GM19025 (cell line): ENCODE results near the gene SDF4.
"Not testable (repeated sequence)": the region's sequence is repeated elsewhere in the genome, so short reads cannot be mapped to it uniquely, and the experiment has no call there.

Source experiments
- ATAC-seq: cut with Tn5 transposase; IDR thresholded peaks from one replicate; pipeline ENCODE4 v1.9.1; 2021; ENCODE audit warnings: mild to moderate bottlenecking, low read depth, moderate library complexity; ENCODE audit not compliant: unreplicated experiment

SDF4 gene

GRCh38 chr1:1203561-1204424, 28.0 kb downstream of the SDF4 start:
- ATAC-seq: no peak

- ATAC-seq: no peak
Measured at GRCh38 chr1:1202831-1203560, 28.8 kb downstream of the SDF4 start.

GRCh38 chr1:1200876-1201810, 30.7 kb downstream of the SDF4 start:
- no peak for ATAC-seq

GRCh38 chr1:1199961-1200875, 31.6 kb downstream of the SDF4 start:
- no peak for ATAC-seq

GRCh38 chr1:1199141-1199960, 32.5 kb downstream of the SDF4 start:
- ATAC-seq: no peak

- no peak for ATAC-seq
Measured at GRCh38 chr1:1198423-1199140, 33.2 kb downstream of the SDF4 start.

GRCh38 chr1:1197551-1198422, 34.0 kb downstream of the SDF4 start:
- ATAC-seq: no peak

- no peak for ATAC-seq
Measured at GRCh38 chr1:1197188-1197500, 34.7 kb downstream of the SDF4 start.

GRCh38 chr1:1196431-1197187, 35.2 kb downstream of the SDF4 start:
- no peak for ATAC-seq

GRCh38 chr1:1195726-1196125, 36.1 kb downstream of the SDF4 start:
- ATAC-seq: not testable (repeated sequence)

GRCh38 chr1:1194723-1195122, 37.1 kb downstream of the SDF4 start:
- ATAC-seq: no peak

- ATAC-seq: no peak
Measured at GRCh38 chr1:1191734-1192133, 40.1 kb downstream of the SDF4 start.

GRCh38 chr1:1189111-1189510, 42.7 kb downstream of the SDF4 start:
- no peak for ATAC-seq

- ATAC-seq: no peak
Measured at GRCh38 chr1:1187938-1188337, 43.9 kb downstream of the SDF4 start.

- ATAC-seq: no peak
Measured at GRCh38 chr1:1185101-1185765, 46.6 kb downstream of the SDF4 start.
